Measurements from ENCODE around the gene NDUFS4.
A peak's percentile ranks its signal among the peaks of the same experiment; 100 is the strongest.
"Not testable (repeated sequence)": the region's sequence is repeated elsewhere in the genome, so short reads cannot be mapped to it uniquely, and the experiment has no call there.

The NDUFS4 gene

DNA sequence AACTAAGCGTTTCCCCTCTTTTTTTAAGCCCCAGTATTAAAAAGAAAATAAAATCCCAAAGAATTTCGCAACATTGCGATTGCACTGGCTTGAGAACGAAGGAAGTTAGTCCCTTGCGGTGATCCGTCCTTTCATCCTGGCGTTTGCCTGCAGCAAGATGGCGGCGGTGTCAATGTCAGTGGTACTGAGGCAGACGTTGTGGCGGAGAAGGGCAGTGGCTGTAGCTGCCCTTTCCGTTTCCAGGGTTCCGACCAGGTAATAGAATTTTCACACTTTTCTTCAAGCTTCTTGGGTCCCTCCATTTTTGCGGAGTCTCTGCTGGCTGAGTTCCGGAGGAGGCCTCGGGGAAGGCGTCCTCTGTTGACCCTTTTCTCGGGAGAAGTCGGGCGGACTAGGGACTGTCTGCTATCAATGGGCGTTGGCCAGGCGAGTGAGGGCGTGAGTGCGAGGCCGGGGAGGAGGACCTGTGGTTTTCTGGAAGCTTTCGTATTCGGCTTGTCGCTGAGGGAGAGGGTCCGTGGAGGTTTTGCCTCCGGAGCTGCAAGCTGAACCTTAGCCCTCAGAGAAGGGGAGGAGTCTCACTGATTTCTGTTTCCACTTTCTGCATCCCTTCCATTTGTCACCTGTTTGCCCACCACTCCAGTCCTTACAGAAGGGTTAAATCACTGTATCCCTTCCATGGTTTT is at the start of gene NDUFS4:
Gene NDUFS4 (plus strand): TSS at position 134 of the 686 bp plus-strand sequence. CDS start 24 bp downstream, at position 158.
- peak; percentile 34 to 67 for DNase-seq (ENCODE audit: low read depth in 2 of 2)

DNA sequence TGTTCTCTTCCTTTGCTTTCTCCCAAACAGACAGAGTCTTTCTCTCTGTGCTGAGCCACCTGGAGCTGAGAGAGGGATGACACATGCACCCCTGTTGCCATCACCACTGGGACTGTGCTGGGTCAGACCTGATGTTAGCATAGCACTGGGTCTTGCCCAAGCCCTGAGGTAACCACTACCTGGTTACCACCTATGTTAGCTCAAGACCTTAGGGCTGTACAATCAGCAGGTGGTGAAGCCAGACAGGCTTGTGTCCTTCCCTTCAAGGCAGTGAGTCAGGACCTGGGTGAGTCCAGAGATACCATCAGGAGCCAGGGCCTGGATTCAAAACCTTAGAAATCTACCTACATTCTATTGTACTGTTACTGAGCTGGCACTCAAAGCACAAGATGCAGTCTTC is 47.9 kb upstream of the NDUFS4 start:
- DNase-seq (ENCODE audit: low read depth in 2 of 2): no peak

DNA sequence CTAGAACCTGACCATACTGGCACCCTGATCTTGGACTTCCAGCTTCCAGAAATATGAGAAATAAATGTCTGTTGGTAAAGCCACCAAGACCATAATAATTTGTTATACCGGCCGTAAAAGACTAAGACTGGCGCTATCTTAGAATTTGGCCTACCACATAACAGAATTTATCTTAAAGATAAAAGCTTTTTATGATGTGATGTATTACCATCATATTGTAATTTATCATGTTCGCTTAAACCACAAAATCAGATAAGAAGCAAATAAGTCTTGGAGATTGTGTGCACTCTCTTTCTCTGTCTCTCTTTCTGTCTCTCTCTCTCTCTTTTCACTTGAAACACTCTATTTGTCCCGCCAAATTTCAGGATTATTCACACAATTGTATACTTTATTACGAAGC is 44.5 kb upstream of the NDUFS4 start:
- DNase-seq (ENCODE audit: low read depth in 2 of 2): no peak

DNA sequence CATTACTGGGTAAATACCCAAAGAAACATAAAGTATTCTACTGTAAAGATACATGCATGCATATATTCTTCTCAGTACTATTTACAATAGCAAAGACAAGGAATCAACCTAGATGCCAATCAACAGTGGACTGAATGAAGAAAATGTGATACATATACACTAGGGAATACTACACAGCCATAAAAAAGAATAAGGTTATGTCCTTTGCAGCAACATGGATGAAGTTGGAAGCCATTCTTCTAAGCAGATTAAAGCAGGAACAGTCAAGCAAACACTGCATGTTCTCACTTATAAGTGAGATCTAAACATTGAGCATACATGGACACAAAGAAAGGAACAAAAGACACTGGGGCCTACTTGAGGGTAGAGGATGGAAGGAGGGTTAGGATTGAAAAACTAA is 39.6 kb upstream of the NDUFS4 start:
- no peak for DNase-seq (ENCODE audit: low read depth in 2 of 2)

GRCh38 chr5:53537711-53538110 is 22.7 kb upstream of the NDUFS4 start:
- DNase-seq (ENCODE audit: low read depth in 2 of 2): no peak

DNA sequence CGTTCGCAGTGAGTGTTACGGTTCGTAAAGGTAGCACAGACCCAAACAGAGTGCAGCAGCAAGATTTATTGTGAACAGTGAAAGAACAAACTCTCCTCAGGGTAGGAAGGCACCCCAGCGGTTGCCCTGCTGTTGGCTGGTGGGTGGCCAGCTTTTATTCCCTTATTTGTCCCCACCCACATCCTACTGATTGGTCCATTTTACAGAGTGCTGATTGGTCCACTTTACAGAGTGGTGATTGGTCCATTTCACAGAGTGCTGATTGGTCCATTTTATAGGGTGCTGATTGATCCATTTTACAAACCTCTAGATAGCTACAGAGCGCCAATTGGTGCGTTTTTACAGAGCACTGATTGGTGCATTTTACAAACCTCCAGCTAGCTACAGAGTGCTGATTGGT is 19.7 kb upstream of the NDUFS4 start:
- not testable (repeated sequence) for DNase-seq (ENCODE audit: low read depth in 2 of 2)

DNA sequence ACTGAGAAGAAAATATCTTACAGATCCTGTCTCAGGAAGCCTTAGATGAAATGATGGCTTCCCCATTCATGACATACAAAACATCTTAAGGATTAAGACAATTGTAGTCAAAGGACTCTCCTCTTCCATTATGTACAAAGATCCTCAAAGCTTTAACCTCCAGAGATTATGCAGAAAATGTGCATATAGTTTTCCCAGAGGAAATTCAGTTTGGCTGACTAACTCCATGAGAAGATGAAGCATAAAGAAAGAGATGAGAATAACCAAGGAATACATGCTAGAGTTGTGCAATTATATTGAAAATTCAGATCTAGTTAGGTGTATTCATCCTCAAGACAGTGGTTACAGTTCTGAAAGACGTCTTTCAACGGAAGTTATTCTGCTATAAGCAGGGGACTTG is 18.6 kb upstream of the NDUFS4 start:
- no peak for DNase-seq (ENCODE audit: low read depth in 2 of 2)

DNA sequence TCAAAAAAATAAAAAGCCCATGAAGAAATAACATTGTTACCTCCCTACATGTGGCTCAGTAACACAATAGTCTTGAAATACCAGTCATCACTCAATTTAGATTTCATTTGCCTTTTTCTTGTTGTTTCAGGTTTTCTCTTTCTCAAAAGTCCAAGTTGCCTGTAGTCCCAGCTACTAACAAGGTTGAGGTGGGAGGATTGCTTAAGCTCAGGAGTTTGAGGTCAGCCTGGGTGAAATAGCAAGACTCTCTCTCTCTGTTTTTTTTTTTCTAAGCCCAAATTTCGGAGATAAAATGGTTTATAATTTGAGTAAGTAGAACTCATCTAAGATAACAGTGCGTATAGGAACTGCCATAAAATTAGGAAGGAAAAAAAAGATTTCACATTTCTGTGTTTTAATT is 17.5 kb upstream of the NDUFS4 start:
- DNase-seq (ENCODE audit: low read depth in 2 of 2): no peak

DNA sequence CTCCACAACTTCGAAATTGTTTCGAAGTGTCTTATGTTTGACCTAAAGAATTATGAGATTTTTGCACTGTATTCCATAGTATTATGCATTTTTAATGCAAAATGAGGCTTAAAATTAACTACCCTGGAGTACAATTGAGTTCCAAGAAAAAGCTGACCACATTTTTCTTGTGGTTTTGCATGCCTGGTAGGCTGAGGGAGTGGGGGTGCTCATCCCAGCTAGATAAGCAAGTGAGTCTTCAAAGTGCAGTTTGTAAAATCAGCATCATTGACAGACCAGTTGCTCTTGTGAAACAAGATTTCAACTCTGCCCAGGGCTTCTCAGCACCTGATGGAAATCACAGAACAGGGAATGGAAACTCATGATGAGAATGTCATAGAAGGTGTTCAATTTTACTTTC is 17.0 kb upstream of the NDUFS4 start:
- DNase-seq (ENCODE audit: low read depth in 2 of 2): no peak

DNA sequence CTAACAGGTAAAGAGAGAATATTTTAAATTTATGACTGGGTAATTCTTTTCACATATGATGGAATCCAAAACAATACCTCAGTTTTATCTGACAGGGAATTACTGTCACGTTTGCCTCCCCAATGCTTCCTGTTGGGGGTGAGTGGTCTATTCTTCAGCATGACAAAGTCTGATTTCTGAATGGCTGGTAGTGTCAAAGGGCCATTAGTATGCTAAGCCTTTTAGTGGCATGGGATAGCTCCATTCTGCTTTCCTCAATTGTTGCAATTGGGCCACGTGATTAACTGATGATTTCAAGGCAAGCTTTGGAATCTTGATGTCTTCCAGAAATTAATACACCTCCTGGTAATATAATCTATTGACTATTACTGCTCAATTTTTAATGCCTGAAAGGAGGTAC is 14.7 kb upstream of the NDUFS4 start:
- no peak for DNase-seq (ENCODE audit: low read depth in 2 of 2)

DNA sequence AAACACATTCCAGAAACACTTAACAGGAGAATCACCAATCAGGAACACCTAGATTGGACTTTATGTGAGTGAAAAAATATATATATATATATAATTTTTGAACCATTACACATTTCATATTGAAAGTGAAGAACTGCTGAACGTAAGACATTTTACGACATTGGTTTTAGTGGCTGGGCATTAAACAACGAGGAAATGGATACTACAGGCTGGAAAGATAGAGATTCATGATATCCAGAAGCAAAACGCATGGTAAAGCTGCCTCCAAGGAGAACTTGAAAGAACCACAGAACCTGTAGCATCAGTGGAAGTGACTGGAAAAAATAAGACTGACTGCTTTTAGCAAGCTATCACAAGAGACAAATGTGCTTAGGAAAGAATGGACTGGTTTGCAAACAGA is 13.2 kb upstream of the NDUFS4 start:
- no peak for DNase-seq (ENCODE audit: low read depth in 2 of 2)

GRCh38 chr5:53548501-53548900 is 11.9 kb upstream of the NDUFS4 start:
- DNase-seq (ENCODE audit: low read depth in 2 of 2): not testable (repeated sequence)

- no peak for DNase-seq (ENCODE audit: low read depth in 2 of 2)
Observed at GRCh38 chr5:53549792-53550191, 10.6 kb upstream of the NDUFS4 start.

DNA sequence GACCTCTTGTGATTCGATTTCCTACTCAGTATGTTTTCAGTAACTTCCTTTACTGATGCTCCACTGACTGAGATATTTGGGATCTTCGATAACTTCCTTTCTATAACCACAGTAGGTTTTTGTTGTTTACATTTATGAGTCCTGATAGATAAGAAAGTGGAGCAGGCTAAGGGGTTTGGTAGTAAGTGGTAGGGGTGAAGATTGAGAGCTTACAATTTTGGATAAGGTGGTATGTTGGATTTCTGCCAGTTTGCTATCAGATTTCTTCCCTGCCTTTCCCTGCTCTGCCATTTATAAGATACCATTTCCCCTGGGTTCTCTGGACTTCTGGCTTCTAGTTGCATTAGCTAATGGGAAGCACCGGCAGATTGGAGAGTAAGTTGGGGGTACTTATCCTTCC is 7.9 kb upstream of the NDUFS4 start:
- no peak for DNase-seq (ENCODE audit: low read depth in 2 of 2)

- DNase-seq (ENCODE audit: low read depth in 2 of 2): no peak
Observed at GRCh38 chr5:53554444-53554843, 6.0 kb upstream of the NDUFS4 start.

GRCh38 chr5:53555160-53555559 is 5.3 kb upstream of the NDUFS4 start:
- DNase-seq (ENCODE audit: low read depth in 2 of 2): no peak

DNA sequence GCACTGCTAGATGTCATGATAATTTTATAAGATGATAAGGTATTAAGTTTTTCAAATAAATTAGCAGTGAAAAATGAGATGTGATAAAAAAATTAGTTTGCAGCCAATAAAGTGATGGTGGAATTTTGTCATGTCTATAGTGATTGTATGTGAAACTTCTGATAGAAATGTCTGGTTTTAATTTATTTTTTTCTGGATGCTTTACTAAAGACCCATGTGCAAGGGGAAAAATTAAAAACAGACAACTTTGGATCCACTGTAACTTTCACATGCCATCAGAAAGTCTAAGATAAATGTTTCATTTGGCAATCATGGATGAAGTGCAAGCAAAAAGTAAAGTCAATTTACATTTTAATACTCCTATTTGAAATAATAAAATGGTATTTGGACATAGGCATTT is 4.4 kb upstream of the NDUFS4 start:
- DNase-seq (ENCODE audit: low read depth in 2 of 2): no peak

DNA sequence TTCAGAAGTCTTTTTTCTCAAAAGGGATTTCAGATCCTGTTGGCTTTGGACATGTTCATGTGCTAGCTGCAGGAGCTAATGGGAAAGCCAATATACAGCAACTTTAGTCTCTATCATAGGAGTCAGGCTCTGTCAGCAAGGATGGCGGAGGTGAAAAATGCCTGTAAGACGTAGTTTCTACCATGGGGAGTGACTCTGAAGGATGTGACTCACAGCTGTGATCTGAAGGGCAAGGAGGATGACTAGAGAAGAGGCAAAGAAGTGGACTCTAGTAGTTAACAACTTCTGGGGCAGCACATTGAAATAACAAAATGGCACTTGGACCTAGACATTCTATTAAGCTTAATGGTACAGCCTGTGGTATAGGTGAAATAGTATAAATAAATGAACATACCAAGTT is 3.1 kb upstream of the NDUFS4 start:
- DNase-seq (ENCODE audit: low read depth in 2 of 2): no peak

DNA sequence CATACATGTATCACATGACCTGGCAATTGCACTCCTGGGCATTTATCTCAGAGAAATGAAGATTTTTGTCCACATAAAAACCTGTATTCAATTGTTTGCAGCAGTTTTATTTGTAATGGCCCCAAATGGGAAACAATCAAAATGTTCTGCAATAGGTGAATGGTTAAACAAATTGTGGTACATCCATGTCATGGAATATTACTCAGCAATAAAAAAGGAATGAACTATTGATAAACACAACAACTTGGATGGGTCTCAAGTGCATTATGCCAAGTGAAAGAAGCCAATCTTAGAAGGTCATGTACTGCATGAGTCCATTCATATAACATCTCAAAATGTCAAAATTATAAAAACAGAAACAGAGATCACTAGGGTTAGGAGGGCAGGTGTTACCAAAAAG is 1.5 kb upstream of the NDUFS4 start:
- DNase-seq (ENCODE audit: low read depth in 2 of 2): no peak

DNA sequence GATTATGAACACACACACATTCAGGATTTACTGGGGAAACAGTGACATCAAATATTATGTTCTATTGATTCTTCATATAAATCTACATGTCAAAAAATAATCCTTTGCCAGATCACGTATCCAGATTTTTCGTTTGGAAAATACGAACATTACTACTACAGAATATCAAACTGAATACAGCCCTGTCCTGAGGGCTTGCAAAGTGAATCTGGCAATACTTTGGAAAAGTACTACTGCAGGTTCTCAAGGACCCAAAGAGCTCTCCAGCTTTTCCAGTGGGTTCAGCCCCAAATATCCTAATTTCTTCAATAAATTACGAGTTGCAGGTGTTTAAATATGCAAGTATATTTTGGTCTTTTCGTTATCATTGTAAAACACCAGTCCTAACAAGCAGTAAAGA is 411 bp upstream of the NDUFS4 start:
- no peak for DNase-seq (ENCODE audit: low read depth in 2 of 2)

- DNase-seq (ENCODE audit: low read depth in 2 of 2): no peak
Observed at GRCh38 chr5:53568401-53568800, 8.0 kb downstream of the NDUFS4 start.

DNA sequence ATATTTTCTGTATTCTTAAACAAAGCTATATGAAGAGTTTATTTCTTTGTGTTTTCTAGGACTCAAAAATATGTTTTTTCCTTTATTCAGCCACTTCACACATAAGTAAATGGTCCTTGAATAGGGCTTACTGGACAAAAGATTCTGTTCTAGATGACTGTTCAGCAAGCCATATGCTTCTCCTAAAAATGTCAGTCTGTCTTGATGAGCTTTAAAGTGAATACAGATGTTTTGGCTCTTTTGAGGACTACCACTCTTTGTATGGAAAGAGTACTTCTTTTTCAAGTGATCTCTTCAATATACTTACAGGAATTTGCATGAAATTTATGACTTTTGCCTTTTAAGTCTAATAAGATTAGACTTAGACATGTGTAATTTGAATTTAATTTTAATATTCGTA is 8.4 kb downstream of the NDUFS4 start:
- no peak for DNase-seq (ENCODE audit: low read depth in 2 of 2)

GRCh38 chr5:53569453-53569852 is 9.0 kb downstream of the NDUFS4 start:
- DNase-seq (ENCODE audit: low read depth in 2 of 2): no peak

- DNase-seq (ENCODE audit: low read depth in 2 of 2): no peak
Observed at GRCh38 chr5:53571403-53571802, 11.0 kb downstream of the NDUFS4 start.
